Upper lobe of right lung (tissue), 1 donor: ENCODE data around the gene TMEM72. TPM values are rescaled to one million over a fixed set of nuclear protein-coding genes. Genes with fewer than 3 reads are reported as not detected.

Experiments
- ATAC-seq: fragments of 200-7000 bp; cut with Tn5 transposase; one replicate; pipeline ENCODE4 v1.9.1; 2020; ENCODE audit warnings: mild to moderate bottlenecking, moderate library complexity
- DNase-seq: peaks from one replicate; pipeline ENCODE4 v3.0.0-alpha.2; 2020
- H3K27ac ChIP-seq: fragments of 200-600 bp; one replicate; pipeline ENCODE4 v1.8.0; 2022
- H3K27me3 ChIP-seq: fragments of 200-600 bp; one replicate; pipeline ENCODE4 v1.8.0; 2022; ENCODE audit warnings: mild to moderate bottlenecking
- H3K36me3 ChIP-seq: fragments of 200-600 bp; one replicate; pipeline ENCODE4 v1.8.0; 2022
- H3K4me1 ChIP-seq: fragments of 200-600 bp; one replicate; pipeline ENCODE4 v1.8.0; 2022
- H3K4me3 ChIP-seq: fragments of 200-600 bp; one replicate; pipeline ENCODE4 v1.8.0; 2022; ENCODE audit warnings: mild to moderate bottlenecking
- H3K9me3 ChIP-seq: fragments of 200-600 bp; one replicate; pipeline ENCODE4 v1.8.0; 2022
- intact Hi-C: fragments of 100-400 bp; cut with DNase I; formaldehyde crosslinking; loops from one replicate; pipeline ENCODE4 v1.11.0; 2022
- total RNA-seq: library from RNA; stranded (reverse); fragmentation: NEBNext Ultra II Directional; extraction: Animal tissue kit (Norgen Biotek cat#: 25700); gene quantifications from one replicate; pipeline ENCODE4 v1.2.1, GENCODE V29; 2021
- TF ChIP-seq, protein P1 (sequence below): fragments of 200-600 bp; IDR thresholded peaks from one replicate; pipeline ENCODE4 v1.8.0; 2022; ENCODE audit warnings: antibody characterized with exemption
- donor health status: DM: no; HTN: yes; CAD: no; lungs with severe emphysema.

TMEM72 gene
- total RNA-seq, 1 donor from 2014 or later: not detected

DNA sequence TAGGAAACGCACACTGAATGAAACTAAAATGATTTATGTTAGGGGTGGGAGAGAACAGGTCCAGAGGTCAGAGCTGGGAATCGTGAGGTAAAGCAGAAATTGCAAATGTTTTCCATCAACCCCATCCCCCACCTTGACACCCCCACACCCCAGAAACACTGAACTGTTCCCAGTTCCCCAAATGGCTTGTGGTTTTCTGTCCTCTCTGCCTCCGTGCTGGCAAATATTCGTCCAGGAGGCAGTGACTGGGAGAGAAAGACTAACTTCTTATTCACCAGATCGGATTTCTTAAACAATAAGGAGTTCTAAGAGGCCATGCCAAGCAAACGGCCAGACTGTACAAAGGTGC is 47.7 kb downstream of the TMEM72 start:
- DNase-seq (no peak), ATAC-seq (no peak)
- TF ChIP-seq, protein P1, sequence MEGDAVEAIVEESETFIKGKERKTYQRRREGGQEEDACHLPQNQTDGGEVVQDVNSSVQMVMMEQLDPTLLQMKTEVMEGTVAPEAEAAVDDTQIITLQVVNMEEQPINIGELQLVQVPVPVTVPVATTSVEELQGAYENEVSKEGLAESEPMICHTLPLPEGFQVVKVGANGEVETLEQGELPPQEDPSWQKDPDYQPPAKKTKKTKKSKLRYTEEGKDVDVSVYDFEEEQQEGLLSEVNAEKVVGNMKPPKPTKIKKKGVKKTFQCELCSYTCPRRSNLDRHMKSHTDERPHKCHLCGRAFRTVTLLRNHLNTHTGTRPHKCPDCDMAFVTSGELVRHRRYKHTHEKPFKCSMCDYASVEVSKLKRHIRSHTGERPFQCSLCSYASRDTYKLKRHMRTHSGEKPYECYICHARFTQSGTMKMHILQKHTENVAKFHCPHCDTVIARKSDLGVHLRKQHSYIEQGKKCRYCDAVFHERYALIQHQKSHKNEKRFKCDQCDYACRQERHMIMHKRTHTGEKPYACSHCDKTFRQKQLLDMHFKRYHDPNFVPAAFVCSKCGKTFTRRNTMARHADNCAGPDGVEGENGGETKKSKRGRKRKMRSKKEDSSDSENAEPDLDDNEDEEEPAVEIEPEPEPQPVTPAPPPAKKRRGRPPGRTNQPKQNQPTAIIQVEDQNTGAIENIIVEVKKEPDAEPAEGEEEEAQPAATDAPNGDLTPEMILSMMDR: no peak
- H3K36me3 ChIP-seq: peaks cover 4% of the 10 kb centered on the region
- H3K4me1 ChIP-seq: peaks cover 38% of the 10 kb centered on the region
- peak overlapping the region; percentile 96 for H3K27ac ChIP-seq
- peak overlapping the region; percentile 83 for H3K4me3 ChIP-seq
- intact Hi-C loops: no loop called here
- H3K27me3 ChIP-seq: no peaks in the 10 kb centered on the region
- no peaks in the 10 kb centered on the region for H3K9me3 ChIP-seq

DNA sequence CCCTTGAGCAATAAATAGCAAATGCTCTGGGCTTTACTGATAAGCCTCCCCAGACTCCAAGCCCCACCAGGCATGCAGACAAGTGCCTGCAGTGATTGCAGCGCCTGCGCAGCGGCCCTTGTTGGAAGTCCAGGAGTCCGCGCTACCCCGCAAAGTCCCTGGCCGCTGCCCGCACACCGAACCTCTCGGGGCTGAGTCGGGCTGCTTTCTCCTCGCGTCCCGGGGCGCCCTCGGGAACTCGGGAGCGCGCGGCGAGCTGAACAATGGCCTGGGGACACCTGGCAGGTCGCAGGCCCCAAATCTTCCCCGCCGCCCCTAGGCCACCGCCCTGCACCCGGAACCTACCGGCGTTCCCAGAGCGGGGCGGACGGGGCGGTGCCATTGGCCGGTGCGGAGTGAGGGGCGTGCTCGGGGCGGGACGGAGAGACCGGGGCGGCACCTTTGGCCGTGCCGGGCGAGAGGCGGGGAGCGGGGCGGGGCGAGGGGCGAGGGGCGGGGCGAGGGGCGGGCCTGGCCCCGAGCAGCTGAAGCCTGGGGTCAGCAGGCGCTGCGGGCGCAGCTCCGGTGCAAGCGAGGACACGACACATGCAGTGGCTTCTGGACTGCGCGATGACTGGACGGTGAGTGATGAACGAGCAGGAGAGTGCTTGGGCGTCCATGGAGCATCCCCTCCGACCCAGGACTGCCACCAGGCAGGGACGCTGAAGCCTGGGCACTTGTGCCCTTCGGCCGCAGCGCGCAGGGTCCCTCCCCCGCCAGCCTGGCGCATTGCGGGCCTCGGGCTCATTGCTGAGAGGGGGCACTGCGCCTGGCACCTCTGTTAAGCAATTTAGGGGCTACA is 48.3 kb downstream of the TMEM72 start, which contains the start of gene RASSF4:
RASSF4 (plus strand) TSS at position 556 of the 841 bp plus-strand sequence. CDS start 10,401 bp downstream, outside the sequence.
- intact Hi-C loops: no loop called here
- Histone ChIP-seq H3K27me3 (no peaks in the 10 kb centered on the region), H3K9me3 (no peaks in the 10 kb centered on the region), H3K36me3 (peaks cover 4% of the 10 kb centered on the region), H3K4me1 (peaks cover 43% of the 10 kb centered on the region), H3K27ac (peak within 1 kb of the TSS; percentile 96), H3K4me3 (peak within 1 kb of the TSS; percentile 83)
- peak; percentile 98 for DNase-seq
- ATAC-seq: peak; percentile 95
- TF ChIP-seq, protein P1: no peak

DNA sequence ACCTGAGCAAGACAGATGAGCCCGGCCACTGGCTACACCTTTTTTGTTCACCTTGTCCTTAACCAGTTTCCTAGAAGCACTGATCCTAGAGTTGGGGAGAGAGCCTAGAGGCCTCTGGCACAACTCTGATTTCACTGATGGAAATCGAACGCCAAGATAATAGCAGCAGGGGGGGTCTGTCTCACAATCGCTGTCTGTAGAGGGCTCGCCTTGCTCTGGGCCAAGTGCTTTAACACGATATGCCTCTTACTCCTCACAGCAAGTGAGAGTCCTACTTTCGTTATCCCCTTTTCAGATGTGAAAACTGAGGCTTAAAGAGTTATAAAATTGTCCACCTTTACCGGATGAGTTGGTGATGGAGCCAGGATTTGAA is 48.9 kb downstream of the TMEM72 start:
- DNase-seq (no peak), ATAC-seq (no peak)
- H3K27me3 ChIP-seq: no peaks in the 10 kb centered on the region
- intact Hi-C loops: no loop called here
- TF ChIP-seq, protein P1: no peak
- H3K4me1 ChIP-seq: peaks cover 50% of the 10 kb centered on the region
- H3K4me3 ChIP-seq: peak overlapping the region; percentile 83
- peaks cover 4% of the 10 kb centered on the region for H3K36me3 ChIP-seq
- H3K27ac ChIP-seq: peak overlapping the region; percentile 96
- H3K9me3 ChIP-seq: no peaks in the 10 kb centered on the region

DNA sequence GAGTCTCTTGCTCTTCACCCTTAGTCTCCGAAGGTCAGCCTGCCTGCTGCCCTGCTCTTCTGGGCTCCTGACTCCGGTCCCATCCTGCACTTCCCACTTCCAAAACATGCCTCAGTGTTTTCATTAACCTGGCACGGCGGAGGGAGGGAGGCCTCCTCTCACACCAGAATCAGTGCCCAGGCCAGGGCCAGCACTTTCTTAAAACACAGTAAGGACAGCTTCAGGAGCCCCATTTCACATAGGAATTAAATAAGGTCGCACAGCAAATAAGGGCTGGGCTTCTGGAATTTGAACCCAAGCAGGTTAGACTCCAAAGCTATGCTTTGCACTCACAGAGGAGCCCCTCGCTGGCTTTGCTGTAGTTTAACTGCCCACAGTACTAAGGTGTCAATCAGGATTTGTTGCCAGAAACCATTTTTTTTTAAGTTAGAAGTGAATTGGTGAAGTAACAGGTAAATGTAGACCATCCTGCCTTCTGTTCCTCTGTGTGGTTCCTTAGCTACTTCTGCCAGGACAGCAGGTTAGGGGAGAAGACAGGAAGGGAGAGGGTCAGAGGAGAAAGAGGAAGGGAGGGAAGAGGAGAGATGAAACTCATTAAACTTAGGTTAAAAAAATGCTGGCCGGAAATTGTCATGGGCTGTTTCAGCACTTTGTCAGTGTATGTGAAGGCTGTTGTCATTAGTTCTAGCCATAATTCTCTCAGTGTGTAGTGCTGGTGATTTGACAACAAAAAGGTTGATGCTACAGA is 49.5 kb downstream of the TMEM72 start:
- H3K27ac ChIP-seq: peak overlapping the region; percentile 96
- peaks cover 55% of the 10 kb centered on the region for H3K4me1 ChIP-seq
- H3K4me3 ChIP-seq: peak overlapping the region; percentile 83
- H3K36me3 ChIP-seq: peaks cover under 1% of the 10 kb centered on the region
- TF ChIP-seq, protein P1: no peak
- no peaks in the 10 kb centered on the region for H3K9me3 ChIP-seq
- ATAC-seq (no peak), DNase-seq (no peak)
- intact Hi-C loops: no loop called here
- H3K27me3 ChIP-seq: no peaks in the 10 kb centered on the region

DNA sequence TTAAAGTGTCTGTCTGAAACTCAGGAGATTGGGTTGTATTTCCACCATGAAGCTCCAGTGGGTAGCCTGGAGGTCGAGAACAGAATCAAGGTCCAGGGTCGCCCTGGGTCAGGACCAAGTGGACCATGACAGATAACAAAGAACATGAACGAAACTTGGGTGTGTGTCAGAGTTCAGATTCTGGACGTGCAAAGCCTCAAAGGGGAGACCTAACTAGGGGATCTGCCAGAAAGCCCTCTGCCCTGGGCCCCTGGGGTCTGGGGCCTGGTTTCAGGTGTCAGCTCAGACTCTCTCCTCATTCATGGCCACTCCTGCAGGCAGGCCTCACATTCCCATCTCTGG is 50.1 kb downstream of the TMEM72 start:
- H3K36me3 ChIP-seq: no peaks in the 10 kb centered on the region
- H3K27ac ChIP-seq: peak overlapping the region; percentile 96
- peak overlapping the region; percentile 83 for H3K4me3 ChIP-seq
- H3K4me1 ChIP-seq: peaks cover 61% of the 10 kb centered on the region
- H3K9me3 ChIP-seq: no peaks in the 10 kb centered on the region
- DNase-seq (no peak), ATAC-seq (no peak)
- intact Hi-C loops: no loop called here
- H3K27me3 ChIP-seq: no peaks in the 10 kb centered on the region
- TF ChIP-seq, protein P1: no peak
